Endothelial cell (in vitro differentiated cells): ENCODE measurements around the gene FOXP2. TPM values are rescaled to one million over a fixed set of nuclear protein-coding genes. Genes with fewer than 3 reads are reported as not detected.

ENCODE experiments used
- DNase-seq: peaks from one replicate; pipeline ENCODE4 v3.0.0; 2021; ENCODE audit warnings: low spot score
- H3K27ac Mint-ChIP-seq: one replicate; pipeline ENCODE4 v1.8.0; 2021; ENCODE audit warnings: mixed read lengths, inconsistent platforms; ENCODE audit not compliant: unreplicated experiment
- H3K27me3 Mint-ChIP-seq: one replicate; pipeline ENCODE4 v1.8.0; 2021; ENCODE audit warnings: mild to moderate bottlenecking, moderate library complexity, mixed read lengths, inconsistent platforms; ENCODE audit not compliant: unreplicated experiment
- H3K36me3 Mint-ChIP-seq: one replicate; pipeline ENCODE4 v1.8.0; 2021; ENCODE audit warnings: mild to moderate bottlenecking, low read depth, mixed read lengths, inconsistent platforms; ENCODE audit not compliant: unreplicated experiment
- H3K4me1 Mint-ChIP-seq: one replicate; pipeline ENCODE4 v1.8.0; 2021; ENCODE audit warnings: mild to moderate bottlenecking, mixed read lengths, inconsistent platforms; ENCODE audit not compliant: unreplicated experiment
- H3K4me3 Mint-ChIP-seq: one replicate; pipeline ENCODE4 v1.8.0; 2021; ENCODE audit warnings: mild to moderate bottlenecking, mixed read lengths, inconsistent platforms; ENCODE audit not compliant: unreplicated experiment
- H3K9me3 Mint-ChIP-seq: one replicate; pipeline ENCODE4 v1.8.0; 2021; ENCODE audit warnings: mixed read lengths, inconsistent platforms; ENCODE audit not compliant: unreplicated experiment
- total RNA-seq: library from RNA; stranded (reverse); fragmentation: NEBNext Ultra II Directional; extraction: Animal tissue kit (Norgen Biotek cat#: 25700); gene quantifications from one replicate; pipeline ENCODE4 v1.2.1, GENCODE V29; 2021; ENCODE audit not compliant: unreplicated experiment
- TF ChIP-seq, protein P1 (sequence below): fragments of 200-600 bp; sonication (generic); IDR thresholded peaks from one replicate; pipeline ENCODE4 v1.5.0; 2021; ENCODE audit warnings: antibody characterized with exemption; ENCODE audit not compliant: unreplicated experiment

The FOXP2 gene
- total RNA-seq, 1 donor from 2014 or later = 9.1 TPM

DNA sequence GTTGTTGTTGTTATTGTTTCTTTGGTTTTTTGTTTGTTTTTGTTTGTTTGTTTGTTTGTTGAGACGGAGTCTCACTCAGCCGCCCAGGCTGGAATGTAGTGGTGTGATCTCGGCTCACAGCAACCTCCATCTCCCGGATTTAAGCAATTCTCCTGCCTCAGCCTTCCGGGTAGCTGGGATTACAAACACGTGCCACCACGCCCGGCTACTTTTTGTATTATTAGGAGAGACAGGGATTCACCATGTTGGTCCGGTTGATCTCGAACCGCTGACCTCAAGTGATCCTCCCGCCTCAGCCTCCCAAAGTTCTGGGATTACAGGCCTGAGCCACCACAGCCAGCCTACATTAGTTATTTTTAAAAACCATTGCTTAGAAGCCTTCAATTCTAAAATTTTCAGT lies 45.0 kb downstream of the FOXP2 start:
- Mint-ChIP-seq H3K27ac (no peak overlapping the region), H3K9me3 (no peaks in the 10 kb centered on the region), H3K36me3 (no peaks in the 10 kb centered on the region), H3K4me1 (no peaks in the 10 kb centered on the region), H3K27me3 (no peaks in the 10 kb centered on the region), H3K4me3 (no peak overlapping the region)
- TF ChIP-seq, protein P1, sequence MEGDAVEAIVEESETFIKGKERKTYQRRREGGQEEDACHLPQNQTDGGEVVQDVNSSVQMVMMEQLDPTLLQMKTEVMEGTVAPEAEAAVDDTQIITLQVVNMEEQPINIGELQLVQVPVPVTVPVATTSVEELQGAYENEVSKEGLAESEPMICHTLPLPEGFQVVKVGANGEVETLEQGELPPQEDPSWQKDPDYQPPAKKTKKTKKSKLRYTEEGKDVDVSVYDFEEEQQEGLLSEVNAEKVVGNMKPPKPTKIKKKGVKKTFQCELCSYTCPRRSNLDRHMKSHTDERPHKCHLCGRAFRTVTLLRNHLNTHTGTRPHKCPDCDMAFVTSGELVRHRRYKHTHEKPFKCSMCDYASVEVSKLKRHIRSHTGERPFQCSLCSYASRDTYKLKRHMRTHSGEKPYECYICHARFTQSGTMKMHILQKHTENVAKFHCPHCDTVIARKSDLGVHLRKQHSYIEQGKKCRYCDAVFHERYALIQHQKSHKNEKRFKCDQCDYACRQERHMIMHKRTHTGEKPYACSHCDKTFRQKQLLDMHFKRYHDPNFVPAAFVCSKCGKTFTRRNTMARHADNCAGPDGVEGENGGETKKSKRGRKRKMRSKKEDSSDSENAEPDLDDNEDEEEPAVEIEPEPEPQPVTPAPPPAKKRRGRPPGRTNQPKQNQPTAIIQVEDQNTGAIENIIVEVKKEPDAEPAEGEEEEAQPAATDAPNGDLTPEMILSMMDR = no peak
- DNase-seq = no peak

DNA sequence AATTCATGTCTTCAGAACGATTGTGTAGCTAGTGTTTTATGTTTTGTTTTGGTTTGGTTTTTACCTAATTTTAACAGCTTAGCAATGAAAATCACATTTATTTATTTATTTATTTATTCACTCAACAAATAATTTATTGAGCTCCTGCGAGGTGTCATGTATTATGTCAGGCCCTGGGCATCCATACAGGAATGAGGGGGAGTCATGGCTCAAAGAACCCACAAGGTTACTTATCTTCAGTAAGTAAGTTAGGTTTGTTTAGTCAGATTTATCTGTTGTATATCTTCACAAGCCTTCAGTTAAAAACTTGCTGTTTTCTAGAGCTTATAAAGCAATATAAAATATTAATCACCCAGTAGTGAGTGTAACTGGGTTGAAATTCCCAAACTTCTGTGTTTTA lies 45.4 kb downstream of the FOXP2 start:
- TF ChIP-seq, protein P1 = no peak
- no peaks in the 10 kb centered on the region for H3K4me1 Mint-ChIP-seq
- no peak for DNase-seq
- no peaks in the 10 kb centered on the region for H3K27me3 Mint-ChIP-seq
- no peaks in the 10 kb centered on the region for H3K9me3 Mint-ChIP-seq
- no peak overlapping the region for H3K4me3 Mint-ChIP-seq
- H3K36me3 Mint-ChIP-seq = no peaks in the 10 kb centered on the region
- H3K27ac Mint-ChIP-seq = no peak overlapping the region

DNA sequence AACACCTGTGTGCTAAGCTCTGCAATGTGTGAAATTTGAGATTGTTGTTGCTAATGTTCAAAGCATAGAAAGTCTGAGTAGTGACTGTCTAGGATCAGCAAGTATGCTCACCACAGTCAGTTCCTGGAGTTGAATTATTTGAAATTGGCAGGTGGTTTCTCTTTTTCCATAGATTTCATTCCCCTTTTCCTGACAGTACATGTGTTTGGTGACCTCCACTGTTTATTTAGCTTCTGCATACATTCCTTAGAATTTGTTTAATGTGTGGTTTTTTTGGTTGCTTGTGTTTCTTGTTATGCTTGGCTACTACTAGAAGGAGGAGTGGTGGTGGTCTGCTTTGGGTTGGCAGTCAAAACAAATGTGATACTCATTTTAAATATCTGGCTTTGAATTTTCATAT lies 52.3 kb downstream of the FOXP2 start:
- Mint-ChIP-seq H3K27ac (no peak overlapping the region), H3K27me3 (no peaks in the 10 kb centered on the region), H3K4me1 (peaks cover 4% of the 10 kb centered on the region), H3K36me3 (no peaks in the 10 kb centered on the region), H3K9me3 (no peaks in the 10 kb centered on the region), H3K4me3 (no peak overlapping the region)
- TF ChIP-seq, protein P1 = no peak
- DNase-seq = no peak

DNA sequence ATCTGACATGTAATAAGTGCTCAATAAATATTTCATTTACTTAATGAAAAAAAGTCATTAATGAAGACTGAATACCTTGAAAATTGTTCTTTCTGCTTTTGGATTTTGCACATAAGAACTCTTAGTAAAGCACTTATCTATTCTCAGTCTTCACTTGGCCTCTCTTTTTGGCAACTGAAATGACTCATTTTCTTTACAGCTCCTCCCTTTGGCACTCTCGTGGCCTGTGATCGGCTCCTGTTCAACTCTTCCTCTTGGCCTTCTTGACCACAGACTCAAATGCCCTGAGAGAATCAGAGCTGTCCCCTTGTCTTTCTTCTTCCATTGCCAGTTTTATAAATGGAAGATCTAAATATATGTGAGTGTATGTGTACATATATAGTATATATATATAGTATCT lies 54.2 kb downstream of the FOXP2 start:
- TF ChIP-seq, protein P1 = no peak
- Mint-ChIP-seq H3K9me3 (no peaks in the 10 kb centered on the region), H3K27ac (no peak overlapping the region), H3K36me3 (no peaks in the 10 kb centered on the region), H3K27me3 (no peaks in the 10 kb centered on the region), H3K4me1 (peaks cover 4% of the 10 kb centered on the region), H3K4me3 (no peak overlapping the region)
- DNase-seq = no peak

DNA sequence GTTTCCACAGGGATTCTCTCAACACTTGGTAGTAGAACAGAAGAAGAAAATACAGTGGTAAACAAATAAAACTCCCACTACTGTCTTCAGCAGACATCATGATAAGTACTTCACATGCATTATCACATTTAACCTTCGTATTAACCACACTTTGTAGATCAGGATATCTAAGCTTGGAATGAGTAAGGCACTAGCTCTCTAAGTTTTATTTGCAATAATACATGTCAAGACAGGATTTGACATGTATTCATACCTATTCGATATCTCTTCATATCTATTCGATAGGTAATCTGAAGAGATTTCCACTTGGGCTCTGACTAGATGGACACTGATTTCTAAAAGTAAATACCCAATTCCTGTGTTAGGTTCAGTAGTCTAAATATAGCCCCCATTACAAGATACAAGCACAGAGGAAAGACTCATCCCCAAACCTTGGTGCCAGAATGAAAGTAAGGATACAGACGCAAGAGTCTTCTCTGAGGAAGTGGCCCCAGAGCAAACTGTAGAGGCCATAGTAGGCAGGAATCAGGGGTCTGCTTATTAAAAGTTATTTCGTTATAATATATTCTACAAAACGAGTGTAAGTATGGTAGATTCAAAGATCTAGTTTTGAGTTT lies 58.4 kb downstream of the FOXP2 start:
- no peak for DNase-seq
- Mint-ChIP-seq H3K9me3 (no peaks in the 10 kb centered on the region), H3K27ac (no peak overlapping the region), H3K4me3 (no peak overlapping the region), H3K27me3 (peaks cover 3% of the 10 kb centered on the region), H3K4me1 (peaks cover 4% of the 10 kb centered on the region), H3K36me3 (no peaks in the 10 kb centered on the region)
- TF ChIP-seq, protein P1 = no peak
